ENCODE data around the gene SCLY. TPM values are rescaled to one million over a fixed set of nuclear protein-coding genes. Genes with fewer than 3 reads are reported as not detected.

SCLY gene
- total RNA-seq, 1 donor from 2014 or later = 46.1 TPM

DNA sequence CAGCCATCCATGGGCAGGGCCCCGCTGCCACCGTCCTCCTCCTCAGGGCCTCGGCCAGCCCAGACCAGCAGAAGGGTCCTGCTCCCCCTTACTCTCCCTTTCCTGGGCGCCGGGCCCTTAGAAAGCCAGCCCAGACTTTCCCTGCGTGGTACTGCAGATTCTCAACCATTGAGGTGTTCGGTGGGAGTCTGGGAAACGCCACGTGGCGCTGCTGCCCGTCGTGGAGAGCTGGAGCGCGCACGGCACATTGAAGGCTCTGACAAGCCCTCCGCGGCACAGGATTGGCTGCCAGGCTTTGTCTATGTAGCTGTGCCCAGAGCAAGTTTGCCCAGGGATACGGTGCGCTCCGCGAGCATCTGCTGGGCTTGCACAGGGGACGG, 67.2 kb downstream of the SCLY start:
- Mint-ChIP-seq H3K36me3 (ENCODE audit: low read depth) (no peaks in the 10 kb centered on the region), H3K27me3 (ENCODE audit: low read depth) (no peaks in the 10 kb centered on the region), H3K9me3 (no peaks in the 10 kb centered on the region), H3K4me1 (no peaks in the 10 kb centered on the region), H3K27ac (ENCODE audit: unreplicated experiment) (no peak overlapping the region), H3K4me3 (no peak overlapping the region)
- no peak for DNase-seq (ENCODE audit: low read depth, low spot score)
- TF ChIP-seq, protein P1, sequence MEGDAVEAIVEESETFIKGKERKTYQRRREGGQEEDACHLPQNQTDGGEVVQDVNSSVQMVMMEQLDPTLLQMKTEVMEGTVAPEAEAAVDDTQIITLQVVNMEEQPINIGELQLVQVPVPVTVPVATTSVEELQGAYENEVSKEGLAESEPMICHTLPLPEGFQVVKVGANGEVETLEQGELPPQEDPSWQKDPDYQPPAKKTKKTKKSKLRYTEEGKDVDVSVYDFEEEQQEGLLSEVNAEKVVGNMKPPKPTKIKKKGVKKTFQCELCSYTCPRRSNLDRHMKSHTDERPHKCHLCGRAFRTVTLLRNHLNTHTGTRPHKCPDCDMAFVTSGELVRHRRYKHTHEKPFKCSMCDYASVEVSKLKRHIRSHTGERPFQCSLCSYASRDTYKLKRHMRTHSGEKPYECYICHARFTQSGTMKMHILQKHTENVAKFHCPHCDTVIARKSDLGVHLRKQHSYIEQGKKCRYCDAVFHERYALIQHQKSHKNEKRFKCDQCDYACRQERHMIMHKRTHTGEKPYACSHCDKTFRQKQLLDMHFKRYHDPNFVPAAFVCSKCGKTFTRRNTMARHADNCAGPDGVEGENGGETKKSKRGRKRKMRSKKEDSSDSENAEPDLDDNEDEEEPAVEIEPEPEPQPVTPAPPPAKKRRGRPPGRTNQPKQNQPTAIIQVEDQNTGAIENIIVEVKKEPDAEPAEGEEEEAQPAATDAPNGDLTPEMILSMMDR (conservative IDR thresholded peaks at IDR 0.05) = no peak

DNA sequence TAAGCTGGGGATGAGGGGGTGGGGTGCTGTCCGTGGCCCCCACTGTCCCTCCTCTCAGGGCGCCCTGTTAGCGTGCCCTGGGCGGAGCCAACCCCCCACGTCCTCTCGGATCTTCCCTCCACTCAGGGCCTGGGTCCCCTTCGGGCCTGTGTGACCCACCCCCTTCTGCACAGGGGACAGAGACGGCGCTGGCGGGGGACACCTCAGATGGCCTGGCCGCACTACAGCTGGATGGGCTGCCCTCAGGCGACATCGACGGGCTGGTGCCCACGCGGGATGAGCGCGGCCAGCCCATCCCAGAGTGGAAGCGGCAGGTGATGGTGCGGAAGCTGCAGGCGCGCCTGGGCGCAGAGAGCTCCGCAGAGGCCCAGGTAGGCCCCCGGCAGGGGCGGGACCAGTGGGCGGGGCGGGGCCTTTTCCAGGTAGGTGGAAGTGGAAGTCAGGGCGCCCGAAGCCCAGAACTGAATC, 67.8 kb downstream of the SCLY start:
- DNase-seq (ENCODE audit: low read depth, low spot score) = no peak
- TF ChIP-seq, protein P1 (conservative IDR thresholded peaks at IDR 0.05) = no peak
- Mint-ChIP-seq H3K4me3 (no peak overlapping the region), H3K36me3 (ENCODE audit: low read depth) (no peaks in the 10 kb centered on the region), H3K27me3 (ENCODE audit: low read depth) (no peaks in the 10 kb centered on the region), H3K27ac (ENCODE audit: unreplicated experiment) (no peak overlapping the region), H3K4me1 (no peaks in the 10 kb centered on the region), H3K9me3 (no peaks in the 10 kb centered on the region)

DNA sequence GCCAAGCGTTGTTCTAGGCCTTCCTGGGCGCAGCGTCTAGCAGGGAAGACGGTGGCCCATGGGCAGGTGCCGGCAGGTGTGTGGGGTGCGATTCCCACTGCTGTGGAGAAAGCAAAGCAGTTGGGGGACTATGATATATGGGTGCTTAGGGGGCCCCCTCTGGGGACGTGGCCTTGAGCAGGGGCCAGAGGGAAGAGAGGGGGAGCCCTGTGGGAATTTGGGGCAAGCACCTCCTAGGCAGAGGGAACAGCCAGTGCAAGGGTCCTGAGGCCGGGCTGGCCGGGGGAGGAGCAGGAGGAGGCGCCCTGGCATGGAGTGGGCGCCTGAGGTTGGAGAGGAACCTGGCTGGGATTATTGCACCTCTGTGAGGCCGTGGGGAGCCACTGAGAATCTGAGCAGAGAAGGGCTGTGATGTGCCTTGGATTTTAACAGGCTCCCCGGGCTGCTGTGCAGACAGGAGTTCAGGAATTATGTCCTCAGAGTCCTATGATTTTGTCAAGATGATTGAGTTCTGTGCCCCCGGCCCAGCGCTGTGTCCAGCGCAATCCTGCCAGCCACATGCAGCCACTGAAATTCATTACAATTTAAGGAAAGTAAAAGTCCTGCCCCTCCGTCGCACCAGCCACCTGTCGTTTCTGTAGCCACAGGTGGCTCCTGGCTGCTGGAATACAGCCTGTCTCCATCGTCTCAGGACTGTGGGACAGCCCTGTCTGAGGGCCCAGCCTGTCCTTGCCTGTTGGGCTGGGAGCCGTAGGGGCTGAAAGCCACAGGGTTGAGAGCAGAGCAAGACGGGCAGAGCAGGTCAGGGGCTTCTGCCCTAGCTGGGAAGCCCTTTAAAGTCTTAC, 68.6 kb downstream of the SCLY start:
- TF ChIP-seq, protein P1 (conservative IDR thresholded peaks at IDR 0.05) = no peak
- no peaks in the 10 kb centered on the region for H3K4me1 Mint-ChIP-seq
- H3K27me3 Mint-ChIP-seq (ENCODE audit: low read depth) = no peaks in the 10 kb centered on the region
- no peak overlapping the region for H3K4me3 Mint-ChIP-seq
- no peak overlapping the region for H3K27ac Mint-ChIP-seq (ENCODE audit: unreplicated experiment)
- no peak for DNase-seq (ENCODE audit: low read depth, low spot score)
- H3K9me3 Mint-ChIP-seq = no peaks in the 10 kb centered on the region
- no peaks in the 10 kb centered on the region for H3K36me3 Mint-ChIP-seq (ENCODE audit: low read depth)

- Mint-ChIP-seq H3K4me1 (no peaks in the 10 kb centered on the region), H3K27ac (ENCODE audit: unreplicated experiment) (no peak overlapping the region), H3K9me3 (no peaks in the 10 kb centered on the region), H3K27me3 (ENCODE audit: low read depth) (no peaks in the 10 kb centered on the region), H3K4me3 (no peak overlapping the region), H3K36me3 (ENCODE audit: low read depth) (no peaks in the 10 kb centered on the region)
- no peak for DNase-seq (ENCODE audit: low read depth, low spot score)
- TF ChIP-seq, protein P1 (conservative IDR thresholded peaks at IDR 0.05) = no peak
These were observed 69.4 kb downstream of the SCLY start for GRCh38 chr2:238130111-238130695.

- H3K27ac Mint-ChIP-seq (ENCODE audit: unreplicated experiment) = no peak overlapping the region
- no peaks in the 10 kb centered on the region for H3K4me1 Mint-ChIP-seq
- DNase-seq (ENCODE audit: low read depth, low spot score) = no peak
These were observed 70.2 kb downstream of the SCLY start for GRCh38 chr2:238130696-238131628.

More at GRCh38 chr2:238130696-238131628, 70.2 kb downstream of the SCLY start:
- TF ChIP-seq, protein P1 (conservative IDR thresholded peaks at IDR 0.05) = no peak
- no peaks in the 10 kb centered on the region for H3K36me3 Mint-ChIP-seq (ENCODE audit: low read depth)
- H3K27me3 Mint-ChIP-seq (ENCODE audit: low read depth) = no peaks in the 10 kb centered on the region
- no peak overlapping the region for H3K4me3 Mint-ChIP-seq
- H3K9me3 Mint-ChIP-seq = no peaks in the 10 kb centered on the region
